Measurements from ENCODE around the gene TNFRSF19. TPM values are rescaled to one million over a fixed set of nuclear protein-coding genes. Genes with fewer than 3 reads are reported as not detected.

Gene TNFRSF19
- total RNA-seq, 3 donors from 2014 or later: 0.32 to 3.8 (median 0.58) TPM

DNA sequence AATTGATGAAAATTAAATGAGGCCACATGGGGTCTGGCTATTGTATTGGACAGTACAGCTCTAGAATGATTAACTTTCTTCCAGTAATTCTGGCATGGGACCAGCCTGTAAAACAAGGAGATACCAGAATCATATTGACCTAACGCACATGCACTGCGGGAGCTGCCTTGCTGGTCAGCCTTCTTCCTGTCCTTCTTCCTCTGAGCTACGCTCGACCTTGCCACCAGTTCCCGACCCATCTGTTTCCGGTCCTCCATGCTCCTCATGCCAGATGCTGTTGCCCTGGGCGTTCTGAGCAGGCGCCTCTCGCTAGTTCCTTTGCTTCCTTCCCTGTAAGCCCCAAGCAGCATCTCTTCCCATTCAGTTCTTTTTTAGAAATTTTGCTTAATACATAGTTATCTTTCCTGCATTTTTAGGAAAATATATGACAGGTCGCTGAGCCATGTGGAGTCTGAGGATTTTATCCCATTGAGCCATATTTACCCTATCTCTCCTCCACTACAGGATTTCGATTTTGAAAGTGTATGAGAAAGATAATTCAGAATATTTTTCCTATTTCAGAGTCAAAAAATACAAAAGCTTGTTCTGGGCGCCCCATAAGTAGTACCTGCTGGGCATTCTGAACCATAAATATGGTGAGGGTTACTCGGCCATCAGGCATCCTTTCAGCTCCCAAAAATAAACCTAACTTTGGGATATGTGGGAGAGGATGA lies 38.6 kb downstream of the TNFRSF19 start:
- H3K4me1 ChIP-seq (ENCODE audit: low read depth): no peaks in the 10 kb centered on the region
- no peaks in the 10 kb centered on the region for H3K9me3 ChIP-seq
- no peak overlapping the region for H3K4me3 ChIP-seq
- intact Hi-C loops (cut with DNase I, micrococcal nuclease): no loop called here
- no peak for TF ChIP-seq CTCF (IDR thresholded peaks at IDR 0.05)
- no peaks in the 10 kb centered on the region for H3K36me3 ChIP-seq (ENCODE audit: low read depth)
- DNase-seq (peak; percentile 19 to 51 (median 32)), ATAC-seq (peak; percentile 45)

- intact Hi-C loops (cut with DNase I, micrococcal nuclease): no loop called here
- ATAC-seq (no peak), DNase-seq (peak in 1 of 3 donors; percentile 26)
- no peak overlapping the region for H3K4me3 ChIP-seq
- H3K9me3 ChIP-seq: no peaks in the 10 kb centered on the region
- H3K36me3 ChIP-seq (ENCODE audit: low read depth): no peaks in the 10 kb centered on the region
- TF ChIP-seq CTCF (IDR thresholded peaks at IDR 0.05): no peak
- H3K4me1 ChIP-seq (ENCODE audit: low read depth): no peaks in the 10 kb centered on the region
These were observed 39.2 kb downstream of the TNFRSF19 start for GRCh38 chr13:23609414-23609760.

- ATAC-seq: no peak
- Histone ChIP-seq H3K36me3 (ENCODE audit: low read depth) (no peaks in the 10 kb centered on the region), H3K4me1 (ENCODE audit: low read depth) (no peaks in the 10 kb centered on the region), H3K9me3 (no peaks in the 10 kb centered on the region), H3K4me3 (no peak overlapping the region)
- no peak for TF ChIP-seq CTCF (IDR thresholded peaks at IDR 0.05)
- intact Hi-C loops (cut with DNase I, micrococcal nuclease): no loop called here
- peak in 1 of 3 donors; percentile 5 for DNase-seq
These were observed 39.8 kb downstream of the TNFRSF19 start for GRCh38 chr13:23609874-23610576.

DNA sequence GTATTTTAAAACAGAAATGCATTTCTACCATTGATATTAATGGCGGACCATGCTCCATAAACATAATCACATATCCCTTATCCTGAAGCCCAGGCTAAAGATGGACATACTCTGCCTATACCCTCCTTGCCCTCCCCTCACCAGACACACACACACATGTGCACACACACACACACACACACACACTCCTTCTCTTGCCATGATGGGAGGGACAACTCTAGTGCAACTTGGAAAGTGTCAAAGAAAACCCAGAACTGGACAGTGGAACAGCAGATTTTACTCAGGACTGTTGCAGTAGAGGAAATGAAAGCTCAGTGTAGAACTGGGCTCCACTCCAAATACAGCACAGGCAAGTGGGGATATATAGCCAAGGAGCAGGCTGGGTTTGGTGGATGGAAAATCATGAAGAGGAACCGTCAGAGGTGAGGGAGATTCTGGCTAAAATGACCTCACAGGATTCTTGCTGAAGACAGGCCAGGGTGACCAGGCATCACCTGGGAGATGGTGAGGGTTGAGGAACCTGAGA lies 40.8 kb downstream of the TNFRSF19 start:
- peak; percentile 16 for ATAC-seq

GRCh38 chr13:23612182-23612581 lies 42.0 kb downstream of the TNFRSF19 start:
- no peak for TF ChIP-seq CTCF (IDR thresholded peaks at IDR 0.05)
- no peak overlapping the region for H3K4me3 ChIP-seq
- intact Hi-C loops (cut with DNase I, micrococcal nuclease): no loop called here
- no peaks in the 10 kb centered on the region for H3K4me1 ChIP-seq (ENCODE audit: low read depth)
- H3K36me3 ChIP-seq (ENCODE audit: low read depth): no peaks in the 10 kb centered on the region
- H3K9me3 ChIP-seq: no peaks in the 10 kb centered on the region
- DNase-seq (no peak), ATAC-seq (no peak)

More for the DNA sequence above, 40.8 kb downstream of the TNFRSF19 start:
- no peaks in the 10 kb centered on the region for H3K4me1 ChIP-seq (ENCODE audit: low read depth)
- H3K9me3 ChIP-seq: no peaks in the 10 kb centered on the region
- peak in 1 of 3 donors; percentile 17 for DNase-seq
- H3K4me3 ChIP-seq: no peak overlapping the region
- no peaks in the 10 kb centered on the region for H3K36me3 ChIP-seq (ENCODE audit: low read depth)
- TF ChIP-seq CTCF (IDR thresholded peaks at IDR 0.05): no peak
- intact Hi-C loops (cut with DNase I, micrococcal nuclease): no loop called here
